Measurements from ENCODE around the gene CCDC197.

GRCh38 chr14:93974299-93974698 is 22.8 kb upstream of the CCDC197 start:
- TF ChIP-seq, protein P1, sequence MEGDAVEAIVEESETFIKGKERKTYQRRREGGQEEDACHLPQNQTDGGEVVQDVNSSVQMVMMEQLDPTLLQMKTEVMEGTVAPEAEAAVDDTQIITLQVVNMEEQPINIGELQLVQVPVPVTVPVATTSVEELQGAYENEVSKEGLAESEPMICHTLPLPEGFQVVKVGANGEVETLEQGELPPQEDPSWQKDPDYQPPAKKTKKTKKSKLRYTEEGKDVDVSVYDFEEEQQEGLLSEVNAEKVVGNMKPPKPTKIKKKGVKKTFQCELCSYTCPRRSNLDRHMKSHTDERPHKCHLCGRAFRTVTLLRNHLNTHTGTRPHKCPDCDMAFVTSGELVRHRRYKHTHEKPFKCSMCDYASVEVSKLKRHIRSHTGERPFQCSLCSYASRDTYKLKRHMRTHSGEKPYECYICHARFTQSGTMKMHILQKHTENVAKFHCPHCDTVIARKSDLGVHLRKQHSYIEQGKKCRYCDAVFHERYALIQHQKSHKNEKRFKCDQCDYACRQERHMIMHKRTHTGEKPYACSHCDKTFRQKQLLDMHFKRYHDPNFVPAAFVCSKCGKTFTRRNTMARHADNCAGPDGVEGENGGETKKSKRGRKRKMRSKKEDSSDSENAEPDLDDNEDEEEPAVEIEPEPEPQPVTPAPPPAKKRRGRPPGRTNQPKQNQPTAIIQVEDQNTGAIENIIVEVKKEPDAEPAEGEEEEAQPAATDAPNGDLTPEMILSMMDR (conservative IDR thresholded peaks at IDR 0.05): no peak
- no peak for TF ChIP-seq EZH2 (IDR thresholded peaks at IDR 0.05; ENCODE audit: low read depth)
